ENCODE measurements around the gene MEGF11. TPM values are rescaled to one million over a fixed set of nuclear protein-coding genes. Genes with fewer than 3 reads are reported as not detected.

Gene MEGF11
- total RNA-seq, 1 donor from 2014 or later: 0.60 TPM

- no peaks in the 10 kb centered on the region for H3K9me3 Mint-ChIP-seq (ENCODE audit: low read depth)
- no peak for DNase-seq (ENCODE audit: low spot score, unreplicated experiment)
- peaks cover 3% of the 10 kb centered on the region for H3K27me3 Mint-ChIP-seq
- H3K27ac Mint-ChIP-seq: no peak overlapping the region
- H3K4me1 Mint-ChIP-seq (ENCODE audit: low read depth): no peaks in the 10 kb centered on the region
- no peaks in the 10 kb centered on the region for H3K36me3 Mint-ChIP-seq (ENCODE audit: insufficient read depth)
- TF ChIP-seq, protein P1, sequence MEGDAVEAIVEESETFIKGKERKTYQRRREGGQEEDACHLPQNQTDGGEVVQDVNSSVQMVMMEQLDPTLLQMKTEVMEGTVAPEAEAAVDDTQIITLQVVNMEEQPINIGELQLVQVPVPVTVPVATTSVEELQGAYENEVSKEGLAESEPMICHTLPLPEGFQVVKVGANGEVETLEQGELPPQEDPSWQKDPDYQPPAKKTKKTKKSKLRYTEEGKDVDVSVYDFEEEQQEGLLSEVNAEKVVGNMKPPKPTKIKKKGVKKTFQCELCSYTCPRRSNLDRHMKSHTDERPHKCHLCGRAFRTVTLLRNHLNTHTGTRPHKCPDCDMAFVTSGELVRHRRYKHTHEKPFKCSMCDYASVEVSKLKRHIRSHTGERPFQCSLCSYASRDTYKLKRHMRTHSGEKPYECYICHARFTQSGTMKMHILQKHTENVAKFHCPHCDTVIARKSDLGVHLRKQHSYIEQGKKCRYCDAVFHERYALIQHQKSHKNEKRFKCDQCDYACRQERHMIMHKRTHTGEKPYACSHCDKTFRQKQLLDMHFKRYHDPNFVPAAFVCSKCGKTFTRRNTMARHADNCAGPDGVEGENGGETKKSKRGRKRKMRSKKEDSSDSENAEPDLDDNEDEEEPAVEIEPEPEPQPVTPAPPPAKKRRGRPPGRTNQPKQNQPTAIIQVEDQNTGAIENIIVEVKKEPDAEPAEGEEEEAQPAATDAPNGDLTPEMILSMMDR (IDR thresholded peaks at IDR 0.05; ENCODE audit: unreplicated experiment): no peak
- no peak overlapping the region for H3K4me3 Mint-ChIP-seq (ENCODE audit: low read depth)
Observed at GRCh38 chr15:65949491-65949890, 304.1 kb downstream of the MEGF11 start.

- Mint-ChIP-seq H3K27me3 (peaks cover 3% of the 10 kb centered on the region), H3K4me1 (ENCODE audit: low read depth) (no peaks in the 10 kb centered on the region), H3K9me3 (ENCODE audit: low read depth) (no peaks in the 10 kb centered on the region), H3K4me3 (ENCODE audit: low read depth) (no peak overlapping the region), H3K27ac (no peak overlapping the region), H3K36me3 (ENCODE audit: insufficient read depth) (no peaks in the 10 kb centered on the region)
- no peak for DNase-seq (ENCODE audit: low spot score, unreplicated experiment)
- TF ChIP-seq, protein P1 (IDR thresholded peaks at IDR 0.05; ENCODE audit: unreplicated experiment): no peak
Observed at GRCh38 chr15:65949011-65949410, 304.5 kb downstream of the MEGF11 start.

- no peak for DNase-seq (ENCODE audit: low spot score, unreplicated experiment)
- H3K4me1 Mint-ChIP-seq (ENCODE audit: low read depth): no peaks in the 10 kb centered on the region
- no peak overlapping the region for H3K4me3 Mint-ChIP-seq (ENCODE audit: low read depth)
- no peak overlapping the region for H3K27ac Mint-ChIP-seq
- H3K9me3 Mint-ChIP-seq (ENCODE audit: low read depth): no peaks in the 10 kb centered on the region
- peaks cover 3% of the 10 kb centered on the region for H3K27me3 Mint-ChIP-seq
- H3K36me3 Mint-ChIP-seq (ENCODE audit: insufficient read depth): no peaks in the 10 kb centered on the region
- TF ChIP-seq, protein P1 (IDR thresholded peaks at IDR 0.05; ENCODE audit: unreplicated experiment): no peak
Observed at GRCh38 chr15:65948383-65948782, 305.2 kb downstream of the MEGF11 start.

- Mint-ChIP-seq H3K4me3 (ENCODE audit: low read depth) (no peak overlapping the region), H3K9me3 (ENCODE audit: low read depth) (no peaks in the 10 kb centered on the region)
Observed at GRCh38 chr15:65947041-65947440, 306.5 kb downstream of the MEGF11 start.

DNA sequence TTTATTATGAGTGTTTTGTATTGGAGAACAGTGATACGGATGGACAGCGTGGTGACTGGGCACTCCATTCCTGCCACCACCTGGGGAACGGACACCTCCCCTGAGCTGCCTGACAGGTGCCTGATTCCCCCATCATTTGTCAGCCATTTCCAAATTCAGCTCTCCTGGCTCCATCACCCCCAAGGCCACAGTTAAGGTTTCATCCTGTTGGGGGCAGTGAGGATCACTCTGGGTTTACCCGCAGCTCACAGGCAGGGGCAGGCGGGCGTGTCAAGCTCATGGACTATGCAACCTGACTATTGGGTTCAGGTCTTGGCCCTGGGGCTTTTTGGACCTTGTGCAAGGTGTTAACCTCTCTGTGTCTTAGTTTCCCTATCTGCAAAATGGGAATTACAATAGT lies 307.9 kb downstream of the MEGF11 start:
- no peaks in the 10 kb centered on the region for H3K9me3 Mint-ChIP-seq (ENCODE audit: low read depth)
- H3K4me1 Mint-ChIP-seq (ENCODE audit: low read depth): no peaks in the 10 kb centered on the region
- no peak overlapping the region for H3K4me3 Mint-ChIP-seq (ENCODE audit: low read depth)
- no peak overlapping the region for H3K27ac Mint-ChIP-seq
- H3K27me3 Mint-ChIP-seq: peaks cover 6% of the 10 kb centered on the region
- no peak for DNase-seq (ENCODE audit: low spot score, unreplicated experiment)
- H3K36me3 Mint-ChIP-seq (ENCODE audit: insufficient read depth): no peaks in the 10 kb centered on the region
- TF ChIP-seq, protein P1 (IDR thresholded peaks at IDR 0.05; ENCODE audit: unreplicated experiment): no peak

More at GRCh38 chr15:65947041-65947440, 306.5 kb downstream of the MEGF11 start:
- Mint-ChIP-seq H3K27me3 (peaks cover 5% of the 10 kb centered on the region), H3K4me1 (ENCODE audit: low read depth) (no peaks in the 10 kb centered on the region), H3K36me3 (ENCODE audit: insufficient read depth) (no peaks in the 10 kb centered on the region), H3K27ac (no peak overlapping the region)
- DNase-seq (ENCODE audit: low spot score, unreplicated experiment): no peak
- TF ChIP-seq, protein P1 (IDR thresholded peaks at IDR 0.05; ENCODE audit: unreplicated experiment): no peak
